NCI-H446 treated with DMSO at 0.1 percent for 48 hours (cell line): Measurements from ENCODE around the gene GTPBP1.

ENCODE experiments used
- DNase-seq: peaks from one replicate; lab custom pipeline; 2025; lab: John Stamatoyannopoulos, UW

The GTPBP1 gene

GRCh38 chr22:38727123-38727522 is 21.4 kb downstream of the GTPBP1 start:
- no peak for DNase-seq

- DNase-seq = no peak
Measured at GRCh38 chr22:38727530-38728451, 22.0 kb downstream of the GTPBP1 start.

- DNase-seq = no peak
Measured at GRCh38 chr22:38728871-38729796, 23.4 kb downstream of the GTPBP1 start.

- no peak for DNase-seq
Measured at GRCh38 chr22:38729946-38730345, 24.2 kb downstream of the GTPBP1 start.

GRCh38 chr22:38730411-38730871 is 24.7 kb downstream of the GTPBP1 start:
- DNase-seq = no peak

- no peak for DNase-seq
Measured at GRCh38 chr22:38731703-38732161, 26.0 kb downstream of the GTPBP1 start.

GRCh38 chr22:38732251-38732815 is 26.6 kb downstream of the GTPBP1 start:
- no peak for DNase-seq

GRCh38 chr22:38733329-38733723 is 27.6 kb downstream of the GTPBP1 start:
- DNase-seq = no peak

- peak; percentile 87 for DNase-seq
Measured at GRCh38 chr22:38733724-38734381, 28.1 kb downstream of the GTPBP1 start.

- no peak for DNase-seq
Measured at GRCh38 chr22:38734421-38735100, 28.8 kb downstream of the GTPBP1 start.

- no peak for DNase-seq
Measured at GRCh38 chr22:38735126-38735464, 29.4 kb downstream of the GTPBP1 start.

GRCh38 chr22:38735465-38736256 is 29.9 kb downstream of the GTPBP1 start:
- no peak for DNase-seq

- no peak for DNase-seq
Measured at GRCh38 chr22:38736257-38736570, 30.5 kb downstream of the GTPBP1 start.

- no peak for DNase-seq
Measured at GRCh38 chr22:38737302-38738060, 31.7 kb downstream of the GTPBP1 start.

GRCh38 chr22:38738475-38739070 is 32.8 kb downstream of the GTPBP1 start:
- DNase-seq = no peak

GRCh38 chr22:38739300-38740055 is 33.7 kb downstream of the GTPBP1 start:
- DNase-seq = no peak

- DNase-seq = no peak
Measured at GRCh38 chr22:38740116-38740723, 34.5 kb downstream of the GTPBP1 start.

- no peak for DNase-seq
Measured at GRCh38 chr22:38740754-38741153, 35.0 kb downstream of the GTPBP1 start.
